SK-N-SH (cell line): ENCODE results near the gene CST9. TPM values are rescaled to one million over a fixed set of nuclear protein-coding genes. Genes with fewer than 3 reads are reported as not detected.

Source experiments
- CHD2 ChIP-seq: fragments of 150-350 bp; IDR thresholded peaks from 2 replicates; pipeline ENCODE4 v1.6.1; 2018; ENCODE audit warnings: low read length; ENCODE audit not compliant: partially characterized antibody
- EP300 ChIP-seq, 2 experiments: IDR thresholded peaks; 2 replicates each; pipeline versions ENCODE4 v1.4.0 to v1.6.1; 2012; ENCODE audit warnings: borderline replicate concordance in 1 of 2, low read depth in 1 of 2, low read length in 1 of 2
- GABPA ChIP-seq: IDR thresholded peaks from 2 replicates; pipeline ENCODE4 v1.4.0; 2012; ENCODE audit warnings: low read depth, mild to moderate bottlenecking
- GATA2 ChIP-seq: sonication (generic); formaldehyde crosslinking; IDR thresholded peaks from 2 replicates; pipeline ENCODE4 v1.5.0; 2020; ENCODE audit warnings: mild to moderate bottlenecking, missing genetic modification reagents
- RCOR1 ChIP-seq: fragments of 150-350 bp; IDR thresholded peaks from 2 replicates; pipeline ENCODE4 v1.6.1; 2017; ENCODE audit warnings: antibody characterized with exemption, low read length
- RFX5 ChIP-seq: IDR thresholded peaks from 2 replicates; pipeline ENCODE4 v1.6.1; 2012; ENCODE audit warnings: mild to moderate bottlenecking, improper control_type of control experiment, low read length
- TEAD4 ChIP-seq: IDR thresholded peaks from 2 replicates; pipeline ENCODE4 v1.4.0; 2012; ENCODE audit warnings: mild to moderate bottlenecking, borderline replicate concordance; ENCODE audit not compliant: insufficient read depth
- polyA plus RNA-seq, 3 experiments: library from polyadenylated mRNA; depleted of rRNA; stranded (reverse); fragments of >200 nt; gene quantifications; 2 replicates each; pipeline ENCODE4 v1.2.3, GENCODE V29; 2012
- TF ChIP-seq, protein P1 (sequence below): IDR thresholded peaks from 2 replicates; pipeline ENCODE4 v1.4.0; 2012; ENCODE audit warnings: low read depth, borderline replicate concordance
- TF ChIP-seq, protein P2 (sequence below): fragments of 200-600 bp; sonication (generic); IDR thresholded peaks from 2 replicates; pipeline ENCODE4 v1.6.1; 2017; ENCODE audit warnings: antibody characterized with exemption, mild to moderate bottlenecking, moderate library complexity

The CST9 gene
- polyA plus RNA-seq, 1 of the 3 experiments (the other 2 are of a cell fraction) = not detected

DNA sequence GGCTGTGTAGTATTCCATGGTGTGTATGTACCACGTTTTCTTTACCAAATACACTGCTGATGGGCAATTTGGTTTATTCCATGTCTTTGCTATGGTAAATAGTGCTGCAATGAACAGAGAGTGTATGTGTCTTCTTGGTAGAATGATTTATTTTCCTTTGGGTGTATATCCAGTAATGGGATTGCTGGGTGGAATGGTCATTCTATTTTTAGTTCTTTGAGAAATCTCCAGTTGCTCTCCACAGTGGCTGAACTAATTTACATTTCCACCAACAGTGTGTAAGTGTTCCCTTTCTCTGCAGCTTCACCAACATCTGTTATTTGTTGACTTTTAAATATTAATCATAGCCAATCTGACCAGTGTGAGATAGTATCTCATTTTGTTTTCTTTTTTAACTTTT, 51.3 kb downstream of the CST9 start (continued):
- TF ChIP-seq, protein P1, sequence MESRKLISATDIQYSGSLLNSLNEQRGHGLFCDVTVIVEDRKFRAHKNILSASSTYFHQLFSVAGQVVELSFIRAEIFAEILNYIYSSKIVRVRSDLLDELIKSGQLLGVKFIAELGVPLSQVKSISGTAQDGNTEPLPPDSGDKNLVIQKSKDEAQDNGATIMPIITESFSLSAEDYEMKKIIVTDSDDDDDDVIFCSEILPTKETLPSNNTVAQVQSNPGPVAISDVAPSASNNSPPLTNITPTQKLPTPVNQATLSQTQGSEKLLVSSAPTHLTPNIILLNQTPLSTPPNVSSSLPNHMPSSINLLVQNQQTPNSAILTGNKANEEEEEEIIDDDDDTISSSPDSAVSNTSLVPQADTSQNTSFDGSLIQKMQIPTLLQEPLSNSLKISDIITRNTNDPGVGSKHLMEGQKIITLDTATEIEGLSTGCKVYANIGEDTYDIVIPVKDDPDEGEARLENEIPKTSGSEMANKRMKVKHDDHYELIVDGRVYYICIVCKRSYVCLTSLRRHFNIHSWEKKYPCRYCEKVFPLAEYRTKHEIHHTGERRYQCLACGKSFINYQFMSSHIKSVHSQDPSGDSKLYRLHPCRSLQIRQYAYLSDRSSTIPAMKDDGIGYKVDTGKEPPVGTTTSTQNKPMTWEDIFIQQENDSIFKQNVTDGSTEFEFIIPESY = no peak
- TF ChIP-seq EP300 (IDR thresholded peaks at IDR 0.05; ENCODE audit: borderline replicate concordance in 1 of 2, low read depth in 1 of 2, low read length in 1 of 2) = no peak
- TF ChIP-seq RFX5 = no peak
- TF ChIP-seq TEAD4 = no peak
- TF ChIP-seq, protein P2, sequence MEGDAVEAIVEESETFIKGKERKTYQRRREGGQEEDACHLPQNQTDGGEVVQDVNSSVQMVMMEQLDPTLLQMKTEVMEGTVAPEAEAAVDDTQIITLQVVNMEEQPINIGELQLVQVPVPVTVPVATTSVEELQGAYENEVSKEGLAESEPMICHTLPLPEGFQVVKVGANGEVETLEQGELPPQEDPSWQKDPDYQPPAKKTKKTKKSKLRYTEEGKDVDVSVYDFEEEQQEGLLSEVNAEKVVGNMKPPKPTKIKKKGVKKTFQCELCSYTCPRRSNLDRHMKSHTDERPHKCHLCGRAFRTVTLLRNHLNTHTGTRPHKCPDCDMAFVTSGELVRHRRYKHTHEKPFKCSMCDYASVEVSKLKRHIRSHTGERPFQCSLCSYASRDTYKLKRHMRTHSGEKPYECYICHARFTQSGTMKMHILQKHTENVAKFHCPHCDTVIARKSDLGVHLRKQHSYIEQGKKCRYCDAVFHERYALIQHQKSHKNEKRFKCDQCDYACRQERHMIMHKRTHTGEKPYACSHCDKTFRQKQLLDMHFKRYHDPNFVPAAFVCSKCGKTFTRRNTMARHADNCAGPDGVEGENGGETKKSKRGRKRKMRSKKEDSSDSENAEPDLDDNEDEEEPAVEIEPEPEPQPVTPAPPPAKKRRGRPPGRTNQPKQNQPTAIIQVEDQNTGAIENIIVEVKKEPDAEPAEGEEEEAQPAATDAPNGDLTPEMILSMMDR = no peak
- TF ChIP-seq RCOR1 = no peak
- no peak for TF ChIP-seq CHD2
- TF ChIP-seq GATA2 = no peak
- no peak for TF ChIP-seq GABPA
- TF ChIP-seq, all 33 proteins: peak for 0

Other genes with a start within 250 kb of the CST9 start
- 15.0 and 20.6 TPM in 2 replicates for gene GZF1, start 243.7 kb downstream of the CST9 start, polyA plus RNA-seq (2012; rRNA removed)
- 3.0 and 5.9 TPM in 2 replicates for gene NAPB, start 184.4 kb downstream of the CST9 start, polyA plus RNA-seq (2012; rRNA removed)
- gene CSTL1, start 166.2 kb downstream of the CST9 start, polyA plus RNA-seq (2012; rRNA removed) = not detected in 2 replicates
- not detected in 2 replicates for gene CST11, start 153.0 kb downstream of the CST9 start, polyA plus RNA-seq (2012; rRNA removed)
- gene CST8, start 114.8 kb downstream of the CST9 start, polyA plus RNA-seq (2012; rRNA removed) = not detected in 2 replicates
- not detected in 2 replicates for gene CST9L, start 37.4 kb downstream of the CST9 start, polyA plus RNA-seq (2012; rRNA removed)
- 328 and 428 TPM in 2 replicates for gene CST3, start 32.0 kb upstream of the CST9 start, polyA plus RNA-seq (2012; rRNA removed)
- not detected in 2 replicates for gene CST4, start 83.1 kb upstream of the CST9 start, polyA plus RNA-seq (2012; rRNA removed)
- gene CST1, start 145.0 kb upstream of the CST9 start, polyA plus RNA-seq (2012; rRNA removed) = not detected in 2 replicates
- gene CST2, start 220.8 kb upstream of the CST9 start, polyA plus RNA-seq (2012; rRNA removed) = not detected in 2 replicates